H9 (cell line): ENCODE results near the gene CFHR5. TPM values are rescaled to one million over a fixed set of nuclear protein-coding genes. Genes with fewer than 3 reads are reported as not detected.

Experiments used
- DNase-seq: peaks from one replicate; pipeline ENCODE4 v3.0.0-alpha.2; 2017
- H2AFZ ChIP-seq: one replicate; pipeline ENCODE4 v1.6.1; 2013; ENCODE audit warnings: mild to moderate bottlenecking, low read length, control low read depth, moderate library complexity
- H2AK5ac ChIP-seq: 2 replicates; pipeline ENCODE4 v1.6.1; 2013; ENCODE audit warnings: low read length, control low read depth, mixed read lengths; ENCODE audit not compliant: insufficient read length
- H2BK120ac ChIP-seq: one replicate; pipeline ENCODE4 v1.6.1; 2013; ENCODE audit warnings: low read depth, mild to moderate bottlenecking, low read length, control low read depth, inconsistent platforms; ENCODE audit not compliant: poor library complexity, severe bottlenecking
- H2BK12ac ChIP-seq: 2 replicates; pipeline ENCODE4 v1.6.1; 2013; ENCODE audit warnings: low read length, control low read depth, mixed read lengths, low read depth; ENCODE audit not compliant: insufficient read length
- H2BK15ac ChIP-seq: 2 replicates; pipeline ENCODE4 v1.6.1; 2013; ENCODE audit warnings: low read depth, low read length, control low read depth
- H2BK20ac ChIP-seq: one replicate; pipeline ENCODE4 v1.6.1; 2013; ENCODE audit warnings: low read depth, mild to moderate bottlenecking, low read length, control low read depth, inconsistent platforms; ENCODE audit not compliant: poor library complexity, severe bottlenecking
- H2BK5ac ChIP-seq: 2 replicates; pipeline ENCODE4 v1.6.1; 2013; ENCODE audit warnings: low read length, control low read depth, mixed read lengths; ENCODE audit not compliant: insufficient read length
- H3K14ac ChIP-seq: 2 replicates; pipeline ENCODE4 v1.6.1; 2013; ENCODE audit warnings: low read length, control low read depth; ENCODE audit not compliant: insufficient read depth
- H3K18ac ChIP-seq: 2 replicates; pipeline ENCODE4 v1.6.1; 2013; ENCODE audit warnings: low read depth, mild to moderate bottlenecking, mixed read lengths, low read length, control low read depth; ENCODE audit not compliant: insufficient read length
- H3K23ac ChIP-seq: 2 replicates; pipeline ENCODE4 v1.6.1; 2013; ENCODE audit warnings: low read length, control low read depth, mixed read lengths, low read depth; ENCODE audit not compliant: insufficient read length
- H3K23me2 ChIP-seq: 2 replicates; pipeline ENCODE4 v1.6.1; 2013; ENCODE audit warnings: low read depth, mild to moderate bottlenecking, mixed read lengths, low read length, control low read depth; ENCODE audit not compliant: insufficient read length, poor library complexity, severe bottlenecking
- H3K27ac ChIP-seq: 2 replicates; pipeline ENCODE4 v1.5.1; 2013; ENCODE audit warnings: low read length, control low read depth, mixed read lengths, low read depth; ENCODE audit not compliant: insufficient read length
- H3K27me3 ChIP-seq: 2 replicates; pipeline ENCODE4 v1.6.1; 2013; ENCODE audit warnings: low read length, control low read depth, inconsistent platforms; ENCODE audit not compliant: insufficient read depth
- H3K4ac ChIP-seq: 2 replicates; pipeline ENCODE4 v1.6.1; 2013; ENCODE audit warnings: low read depth, mild to moderate bottlenecking, control low read depth, inconsistent platforms, low read length, moderate library complexity
- H3K4me1 ChIP-seq: 2 replicates; pipeline ENCODE4 v1.6.1; 2013; ENCODE audit warnings: low read length, control low read depth, inconsistent platforms; ENCODE audit not compliant: insufficient read depth
- H3K4me2 ChIP-seq: 2 replicates; pipeline ENCODE4 v1.6.1; 2013; ENCODE audit warnings: low read length, control low read depth, mixed read lengths; ENCODE audit not compliant: insufficient read length, insufficient read depth
- H3K56ac ChIP-seq: 2 replicates; pipeline ENCODE4 v1.6.1; 2013; ENCODE audit warnings: low read depth, mild to moderate bottlenecking, mixed read lengths, low read length, control low read depth; ENCODE audit not compliant: insufficient read length
- H3K79me1 ChIP-seq: 2 replicates; pipeline ENCODE4 v1.6.1; 2013; ENCODE audit warnings: low read depth, mild to moderate bottlenecking, moderate library complexity, low read length, control low read depth, inconsistent platforms; ENCODE audit not compliant: insufficient read depth, poor library complexity, severe bottlenecking
- H3K79me2 ChIP-seq: 2 replicates; pipeline ENCODE4 v1.6.1; 2013; ENCODE audit warnings: low read length, control low read depth, inconsistent platforms; ENCODE audit not compliant: insufficient read depth
- H3K9ac ChIP-seq: 2 replicates; pipeline ENCODE4 v1.6.1; 2013; ENCODE audit warnings: low read length, control low read depth, mixed read lengths; ENCODE audit not compliant: insufficient read length; ENCODE audit errors: extremely low read depth
- H3K9me3 ChIP-seq: one replicate; pipeline ENCODE4 v1.6.1; 2013; ENCODE audit warnings: low read depth, low read length, inconsistent platforms; ENCODE audit not compliant: control insufficient read depth
- H3T11ph ChIP-seq: one replicate; pipeline ENCODE4 v1.6.1; 2013; ENCODE audit warnings: mild to moderate bottlenecking, low read length, control low read depth, inconsistent platforms
- H4K20me1 ChIP-seq: one replicate; pipeline ENCODE4 v1.6.1; 2013; ENCODE audit not compliant: control insufficient read depth, insufficient read length, insufficient read depth
- H4K5ac ChIP-seq: 2 replicates; pipeline ENCODE4 v1.6.1; 2013; ENCODE audit warnings: low read depth, mild to moderate bottlenecking, mixed read lengths, low read length, control low read depth; ENCODE audit not compliant: insufficient read length
- H4K8ac ChIP-seq: replicated peaks from 2 replicates; pipeline ENCODE4 v1.6.1; 2013; ENCODE audit warnings: low read length, control low read depth, mixed read lengths, low read depth; ENCODE audit not compliant: insufficient read length
- H4K91ac ChIP-seq: 2 replicates; pipeline ENCODE4 v1.6.1; 2013; ENCODE audit warnings: low read depth, mild to moderate bottlenecking, moderate library complexity, mixed read lengths, low read length, control low read depth; ENCODE audit not compliant: insufficient read length
- H3K27ac Mint-ChIP-seq, 3 experiments: 2 replicates in 2 of 3; 3 replicates in 1 of 3; pipeline ENCODE4 v1.8.0; 2020 to 2021; ENCODE audit warnings: mixed read lengths in 3 of 3, mild to moderate bottlenecking in 1 of 3, moderate library complexity in 1 of 3
- H3K27me3 Mint-ChIP-seq: 2 replicates; pipeline ENCODE4 v1.8.0; 2021; ENCODE audit warnings: low read depth, mild to moderate bottlenecking, moderate library complexity, mixed read lengths
- H3K36me3 Mint-ChIP-seq, 3 experiments: 2 replicates in 2 of 3; 3 replicates in 1 of 3; pipeline ENCODE4 v1.8.0; 2020 to 2021; ENCODE audit warnings: low read depth in 3 of 3, mixed read lengths in 3 of 3; ENCODE audit not compliant: insufficient read depth in 1 of 3
- H3K4me1 Mint-ChIP-seq, 2 experiments: 2 replicates each; pipeline ENCODE4 v1.8.0; 2020; ENCODE audit warnings: mixed read lengths in 2 of 2
- H3K4me3 Mint-ChIP-seq, 2 experiments: 2 replicates in 1 of 2; 3 replicates in 1 of 2; pipeline ENCODE4 v1.8.0; 2020 to 2021; ENCODE audit warnings: mild to moderate bottlenecking in 2 of 2, mixed read lengths in 2 of 2, moderate library complexity in 1 of 2
- H3K9me3 Mint-ChIP-seq, 2 experiments: 2 replicates in 1 of 2; 3 replicates in 1 of 2; pipeline ENCODE4 v1.8.0; 2020; ENCODE audit warnings: mild to moderate bottlenecking in 2 of 2, mixed read lengths in 2 of 2, moderate library complexity in 1 of 2
- WGBS: extraction: QIAGEN DNeasy Blood & Tissue Kit; methylation state at CpG from one replicate; pipeline ENCODE4 v1.1.7; 2013; ENCODE audit warnings: missing lambda C conversion rate, low lambda C conversion rate, mixed read lengths; ENCODE audit not compliant: insufficient read length; ENCODE audit errors: extremely low coverage; 5-methylcytosine and 5-hydroxymethylcytosine counted together
- total RNA-seq: library from RNA; stranded (reverse); gene quantifications from 2 replicates; pipeline ENCODE4 v1.2.1, GENCODE V29; 2021
- TF ChIP-seq, protein P1 (sequence below): fragments of 200-600 bp; sonication (generic); conservative IDR thresholded peaks from 3 replicates; pipeline ENCODE4 v1.8.0; 2021; ENCODE audit warnings: antibody characterized with exemption, mild to moderate bottlenecking

The CFHR5 gene
- total RNA-seq, 1 experiment from 2014 or later = not detected

DNA sequence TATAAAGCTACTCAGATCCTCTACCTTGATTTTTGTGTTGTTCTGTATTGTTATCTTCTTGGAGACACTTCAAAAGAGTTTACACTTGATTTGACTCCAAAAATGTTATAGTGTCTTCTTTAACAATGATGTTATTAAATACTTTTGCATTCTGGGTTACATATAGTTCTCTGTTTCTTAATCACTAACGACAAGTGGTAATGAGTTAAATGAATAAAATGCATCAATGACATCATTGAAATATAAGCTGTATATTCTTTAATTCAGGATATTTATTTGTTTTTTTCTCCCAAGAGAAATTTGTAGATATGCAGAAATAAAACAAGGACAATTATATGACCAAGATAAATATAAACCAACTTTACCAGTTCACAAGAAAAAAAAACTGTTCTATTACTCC, 7.2 kb upstream of the CFHR5 start:
- no peak for DNase-seq
- Histone ChIP-seq H2BK5ac (no peak overlapping the region), H3K79me1 (no peaks in the 10 kb centered on the region), H4K5ac (no peak overlapping the region), H4K20me1 (no peaks in the 10 kb centered on the region), H3K27me3 (no peaks in the 10 kb centered on the region), H4K8ac (no peak overlapping the region), H2BK12ac (no peak overlapping the region), H3K23ac (no peak overlapping the region), H2AFZ (no peak overlapping the region), H3K56ac (no peak overlapping the region), H3K23me2 (no peaks in the 10 kb centered on the region), H3K79me2 (no peaks in the 10 kb centered on the region), H2AK5ac (no peak overlapping the region), H3T11ph (no peak overlapping the region), H2BK20ac (no peak overlapping the region), H3K27ac (no peak overlapping the region), H3K4ac (no peak overlapping the region), H2BK120ac (no peak overlapping the region), H3K18ac (no peak overlapping the region), H3K14ac (no peak overlapping the region), H3K4me1 (no peaks in the 10 kb centered on the region), H4K91ac (no peak overlapping the region), H3K9ac (no peak overlapping the region), H3K9me3 (no peaks in the 10 kb centered on the region), H3K4me2 (no peak overlapping the region), H2BK15ac (no peak overlapping the region)
- H3K4me3 Mint-ChIP-seq = no peak overlapping the region
- H3K4me1 Mint-ChIP-seq = no peaks in the 10 kb centered on the region
- no peaks in the 10 kb centered on the region for H3K36me3 Mint-ChIP-seq
- no peaks in the 10 kb centered on the region for H3K9me3 Mint-ChIP-seq
- H3K27ac Mint-ChIP-seq = no peak overlapping the region
- TF ChIP-seq, protein P1, sequence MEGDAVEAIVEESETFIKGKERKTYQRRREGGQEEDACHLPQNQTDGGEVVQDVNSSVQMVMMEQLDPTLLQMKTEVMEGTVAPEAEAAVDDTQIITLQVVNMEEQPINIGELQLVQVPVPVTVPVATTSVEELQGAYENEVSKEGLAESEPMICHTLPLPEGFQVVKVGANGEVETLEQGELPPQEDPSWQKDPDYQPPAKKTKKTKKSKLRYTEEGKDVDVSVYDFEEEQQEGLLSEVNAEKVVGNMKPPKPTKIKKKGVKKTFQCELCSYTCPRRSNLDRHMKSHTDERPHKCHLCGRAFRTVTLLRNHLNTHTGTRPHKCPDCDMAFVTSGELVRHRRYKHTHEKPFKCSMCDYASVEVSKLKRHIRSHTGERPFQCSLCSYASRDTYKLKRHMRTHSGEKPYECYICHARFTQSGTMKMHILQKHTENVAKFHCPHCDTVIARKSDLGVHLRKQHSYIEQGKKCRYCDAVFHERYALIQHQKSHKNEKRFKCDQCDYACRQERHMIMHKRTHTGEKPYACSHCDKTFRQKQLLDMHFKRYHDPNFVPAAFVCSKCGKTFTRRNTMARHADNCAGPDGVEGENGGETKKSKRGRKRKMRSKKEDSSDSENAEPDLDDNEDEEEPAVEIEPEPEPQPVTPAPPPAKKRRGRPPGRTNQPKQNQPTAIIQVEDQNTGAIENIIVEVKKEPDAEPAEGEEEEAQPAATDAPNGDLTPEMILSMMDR = no peak
- H3K27me3 Mint-ChIP-seq = no peaks in the 10 kb centered on the region; the same call in 1 of the 2 replicates
- no CpG with 5 or more reads among the region's 1 CpG for WGBS
